Activated CD8-positive, alpha-beta memory T cell treated with anti-CD3 and anti-CD28 coated beads for 1 hour (primary cell): ENCODE measurements around the gene CRIM1.

Experiments
- DNase-seq, 2 donors: peaks; one replicate each; pipeline ENCODE4 v3.0.0-alpha.2; 2020; ENCODE audit warnings: low read depth in 1 of 2; ENCODE audit errors: extremely low read depth in 1 of 2

CRIM1 gene

DNA sequence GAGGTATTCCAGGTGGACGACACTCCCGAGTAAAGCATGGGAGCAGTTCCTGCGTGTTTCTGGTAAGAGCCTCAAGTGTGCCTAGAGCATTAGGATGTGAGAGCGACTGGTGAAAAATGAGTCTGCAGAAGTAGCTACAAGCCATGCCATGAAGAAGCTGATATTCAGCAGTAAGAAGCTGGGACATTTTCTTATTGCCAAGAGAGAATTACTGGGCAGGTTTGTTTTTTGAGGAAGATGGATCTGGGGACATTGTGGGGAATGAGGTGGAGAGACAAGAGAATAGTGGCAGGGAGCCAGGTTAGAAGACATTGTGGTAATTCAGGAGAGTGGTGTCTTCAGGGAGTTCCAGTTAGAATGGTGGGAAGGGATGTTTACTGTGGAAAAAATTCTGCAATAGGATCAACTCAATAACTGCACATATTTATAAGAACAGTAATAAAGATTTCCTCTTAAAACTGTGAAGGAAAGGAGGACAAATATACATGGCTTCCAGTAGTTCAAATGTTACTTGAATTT lies 38.2 kb downstream of the CRIM1 start:
- DNase-seq: no peak

DNA sequence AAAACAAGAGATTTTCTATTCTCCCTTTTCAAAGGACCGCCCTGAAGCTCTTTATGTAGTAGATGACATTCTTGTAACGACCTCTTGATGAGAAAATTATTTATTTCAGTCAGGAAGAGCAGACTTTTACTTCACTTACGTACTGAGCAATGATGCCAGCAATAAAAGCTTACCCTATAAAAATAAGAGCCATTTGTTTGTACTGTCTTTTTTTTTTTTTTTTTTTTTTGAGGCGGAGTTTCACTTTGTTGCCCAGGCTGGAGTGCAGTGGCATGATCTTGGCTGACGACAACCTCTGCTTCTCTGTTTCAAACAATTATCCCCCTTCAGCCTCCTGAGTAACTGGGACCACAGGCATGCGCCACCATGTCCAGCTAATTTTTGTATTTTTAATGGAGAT lies 39.2 kb downstream of the CRIM1 start:
- DNase-seq: no peak

DNA sequence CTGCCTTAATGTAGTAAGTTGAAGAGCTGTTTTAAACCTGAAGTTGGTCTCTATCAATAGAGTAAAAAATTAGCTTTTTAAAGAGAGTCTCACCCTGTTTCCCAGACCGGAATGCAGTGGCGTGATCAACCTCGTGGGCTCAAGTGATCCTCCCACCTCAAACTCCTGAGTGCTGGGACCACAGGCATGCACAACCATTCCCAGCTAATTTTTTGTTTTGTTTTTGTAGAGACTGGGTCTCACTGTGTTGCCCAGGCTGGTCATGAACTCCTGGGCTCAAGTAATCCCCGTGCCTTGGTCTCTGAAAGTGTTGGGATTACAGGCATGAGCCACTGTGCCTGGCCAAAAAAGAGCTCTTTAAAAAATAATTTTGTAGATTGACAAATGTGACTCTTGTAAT lies 40.3 kb downstream of the CRIM1 start:
- DNase-seq: no peak

DNA sequence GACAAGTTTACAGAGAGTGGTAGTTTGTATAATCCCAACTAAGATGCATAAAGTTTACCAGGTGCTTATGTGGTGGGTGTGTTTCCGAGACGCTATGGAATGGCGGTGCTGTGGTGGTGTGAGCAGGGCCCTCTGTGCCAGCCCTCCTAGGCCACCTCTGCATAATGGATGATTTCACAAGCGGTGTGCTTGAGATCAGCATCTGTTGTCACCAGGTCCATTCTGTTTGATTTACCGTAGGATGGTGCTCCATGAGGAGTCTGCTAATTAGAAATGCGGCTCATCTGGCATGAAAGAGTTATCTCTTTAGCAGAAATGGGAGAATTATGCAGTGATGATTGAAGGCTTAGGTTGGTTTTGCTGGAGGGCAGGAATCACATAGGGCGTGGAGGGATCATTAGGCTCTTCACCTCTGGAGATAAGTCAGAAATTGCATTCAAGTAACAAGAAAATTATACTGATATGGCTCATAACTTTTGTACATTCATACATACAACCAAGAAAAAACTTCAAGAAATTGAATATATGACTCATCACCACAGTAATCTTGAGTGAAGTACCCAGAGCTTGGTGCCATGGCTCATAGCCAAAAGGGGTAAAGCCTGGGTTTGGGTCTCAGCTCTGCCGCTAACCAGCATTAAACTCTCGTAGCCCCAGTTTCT lies 41.4 kb downstream of the CRIM1 start:
- no peak for DNase-seq

DNA sequence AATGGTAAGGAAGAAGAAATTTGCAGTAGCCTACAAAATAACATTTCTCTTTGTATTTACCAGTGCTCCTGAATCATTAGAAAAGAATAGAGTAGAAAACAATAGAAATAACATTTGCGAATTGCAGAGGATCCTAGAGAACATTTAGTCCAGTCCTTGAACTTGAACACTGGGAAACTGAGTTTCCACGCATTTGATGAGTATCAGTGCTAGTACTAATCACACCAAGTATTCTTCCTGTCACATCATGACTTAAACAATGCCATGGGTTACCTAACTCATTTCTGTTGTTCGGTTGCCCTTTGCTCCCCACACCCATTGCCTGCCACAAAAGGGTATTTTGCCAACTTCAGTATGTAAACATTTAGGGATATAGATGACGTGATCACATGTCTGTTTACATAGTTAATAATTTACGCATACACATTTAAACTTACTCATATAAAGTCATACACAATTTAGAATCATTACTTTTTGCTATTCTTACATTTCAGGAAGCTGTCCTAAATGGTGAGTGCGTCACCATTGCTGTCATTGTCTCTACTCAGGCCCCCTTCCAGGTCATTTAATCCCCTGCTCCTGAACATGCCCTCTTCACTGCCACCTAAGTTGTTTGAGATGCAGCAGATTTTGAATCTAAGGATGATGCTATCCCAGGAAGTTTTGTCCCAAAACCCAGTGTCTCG lies 42.3 kb downstream of the CRIM1 start:
- DNase-seq: no peak

DNA sequence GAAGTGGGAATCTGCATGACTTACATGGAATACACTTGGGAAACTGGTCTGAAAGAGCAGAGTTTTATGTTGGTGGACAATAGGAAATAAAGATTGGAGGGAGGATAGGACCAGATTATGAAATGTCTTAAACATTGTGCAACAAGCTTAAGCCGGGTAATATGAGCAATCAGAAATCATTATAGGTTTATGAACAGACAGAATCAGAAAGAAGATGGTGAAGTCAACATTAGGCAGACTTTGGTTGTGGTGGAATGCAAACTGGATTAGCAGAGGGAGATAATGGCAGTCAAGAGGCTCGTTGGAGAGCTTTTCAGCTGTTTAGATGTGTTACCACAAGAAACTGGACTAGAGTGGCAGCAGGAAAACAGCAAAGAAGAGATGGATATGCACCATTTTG lies 43.5 kb downstream of the CRIM1 start:
- no peak for DNase-seq

DNA sequence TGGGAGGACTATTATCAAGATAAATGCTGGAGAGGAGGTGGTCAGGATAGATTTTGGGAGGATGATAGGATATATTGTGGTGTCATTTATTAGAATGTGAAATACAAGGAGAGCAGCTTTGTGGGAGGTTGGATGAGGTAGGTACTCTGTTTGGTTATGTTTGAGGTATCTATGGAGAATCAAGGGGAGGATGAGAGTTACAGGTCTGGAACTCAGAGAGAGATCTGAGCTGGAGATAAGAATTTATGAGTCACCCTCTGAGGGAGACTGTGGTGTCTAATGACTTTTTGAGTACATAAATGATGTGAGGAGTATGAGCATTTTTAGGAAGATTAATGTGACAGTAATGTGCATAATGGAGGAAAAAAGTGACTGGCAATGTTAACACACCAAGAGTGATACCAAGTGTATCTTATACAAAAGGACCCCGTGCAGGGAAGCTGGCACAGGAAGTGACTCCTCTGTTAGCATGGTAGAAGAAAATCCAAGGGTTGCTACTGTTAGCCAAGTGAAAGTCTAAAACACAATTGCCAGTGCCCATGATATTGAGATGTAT lies 48.2 kb downstream of the CRIM1 start:
- DNase-seq: no peak

DNA sequence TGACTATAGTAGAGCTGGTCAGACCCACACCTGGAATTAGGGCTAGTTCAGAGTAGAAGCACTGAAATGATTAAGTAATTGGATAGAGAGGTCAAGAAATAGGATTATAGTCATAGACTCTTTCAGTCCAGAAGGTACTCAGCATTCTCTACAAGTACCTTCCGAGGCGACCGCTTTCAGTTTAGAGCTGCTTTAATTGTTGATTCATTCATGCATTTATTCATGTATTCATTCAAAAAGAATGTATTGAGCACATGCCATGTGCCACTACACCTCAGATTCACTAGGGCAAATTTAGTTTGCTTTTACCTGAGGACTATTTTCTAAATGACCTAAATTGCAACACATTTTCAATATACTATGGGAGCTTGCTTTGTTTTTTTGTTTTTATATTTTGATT lies 48.7 kb downstream of the CRIM1 start:
- DNase-seq: no peak

DNA sequence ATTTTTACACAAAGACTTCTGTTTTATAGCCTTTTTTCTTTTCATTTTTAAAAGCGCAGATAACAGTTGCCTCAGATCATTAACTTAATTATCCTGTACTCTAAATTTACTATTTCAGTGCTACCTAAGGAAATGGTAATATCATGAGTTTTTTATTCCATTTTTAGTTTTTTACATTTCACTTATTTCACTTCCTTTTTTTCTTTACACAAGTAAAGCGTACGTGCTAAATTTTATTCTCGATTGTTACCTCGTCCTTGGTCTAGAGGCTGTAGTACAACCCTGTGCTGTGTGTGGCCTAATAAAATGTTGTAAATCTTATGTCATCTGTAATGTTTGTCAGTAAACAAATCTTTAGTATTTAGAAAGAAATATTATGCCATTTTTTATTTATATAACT lies 49.2 kb downstream of the CRIM1 start:
- DNase-seq: no peak

DNA sequence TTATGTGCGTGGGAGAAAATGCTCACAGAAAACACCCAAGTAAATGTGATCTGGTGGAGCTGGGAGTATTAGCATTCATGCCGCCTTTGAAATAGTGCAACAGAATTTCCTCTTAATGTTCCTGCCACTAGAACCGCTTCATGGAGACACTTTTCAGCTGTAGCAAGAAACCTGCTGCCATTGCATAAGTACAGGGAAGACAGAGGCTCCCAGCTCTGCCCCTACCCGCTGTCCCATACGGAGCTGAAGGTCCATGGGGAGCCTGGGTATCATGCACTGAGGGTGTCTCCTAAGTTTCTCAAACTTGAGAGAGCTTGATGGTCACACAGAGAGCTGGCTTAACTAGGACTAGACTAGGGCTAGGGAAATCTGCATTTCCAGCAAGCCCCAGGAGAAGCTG lies 49.6 kb downstream of the CRIM1 start:
- no peak for DNase-seq

DNA sequence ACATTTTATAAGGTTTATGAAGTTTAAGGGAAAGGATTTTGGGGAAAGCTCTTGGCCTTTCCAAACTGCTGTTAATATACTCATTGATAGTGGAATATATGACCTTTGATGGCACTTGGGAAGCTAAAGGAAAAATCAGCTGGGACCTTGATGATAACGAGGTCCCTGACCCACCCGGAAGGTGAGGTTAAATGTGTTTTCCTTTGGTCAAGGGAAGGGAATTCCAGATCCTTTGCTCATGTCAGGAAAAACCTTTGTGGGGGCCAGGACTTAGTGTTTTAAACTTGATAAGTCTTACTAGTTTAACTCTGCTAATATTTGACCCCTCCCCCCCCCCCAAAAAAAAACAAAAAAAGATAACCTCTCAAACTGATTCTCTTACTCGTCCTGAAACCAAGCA lies 50.7 kb downstream of the CRIM1 start:
- no peak for DNase-seq

DNA sequence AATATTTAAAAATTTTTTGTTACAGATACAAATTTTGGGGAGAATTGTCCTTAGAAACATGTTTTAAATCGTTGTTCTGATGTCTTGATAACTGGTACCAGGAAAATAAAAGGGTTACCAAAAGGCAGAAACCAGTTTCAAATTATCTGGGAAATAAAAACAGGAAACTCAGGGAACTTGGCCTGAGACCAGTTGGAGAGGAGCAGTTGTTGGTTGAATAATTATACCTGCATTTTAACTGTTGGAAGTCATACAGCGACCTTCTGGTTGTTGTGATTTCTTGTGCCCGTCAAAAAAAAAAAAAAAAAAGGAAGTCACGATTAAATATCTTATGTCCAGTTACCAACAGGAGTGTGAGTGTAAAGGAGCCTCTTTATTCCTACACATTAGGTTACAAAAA lies 51.8 kb downstream of the CRIM1 start:
- no peak for DNase-seq

DNA sequence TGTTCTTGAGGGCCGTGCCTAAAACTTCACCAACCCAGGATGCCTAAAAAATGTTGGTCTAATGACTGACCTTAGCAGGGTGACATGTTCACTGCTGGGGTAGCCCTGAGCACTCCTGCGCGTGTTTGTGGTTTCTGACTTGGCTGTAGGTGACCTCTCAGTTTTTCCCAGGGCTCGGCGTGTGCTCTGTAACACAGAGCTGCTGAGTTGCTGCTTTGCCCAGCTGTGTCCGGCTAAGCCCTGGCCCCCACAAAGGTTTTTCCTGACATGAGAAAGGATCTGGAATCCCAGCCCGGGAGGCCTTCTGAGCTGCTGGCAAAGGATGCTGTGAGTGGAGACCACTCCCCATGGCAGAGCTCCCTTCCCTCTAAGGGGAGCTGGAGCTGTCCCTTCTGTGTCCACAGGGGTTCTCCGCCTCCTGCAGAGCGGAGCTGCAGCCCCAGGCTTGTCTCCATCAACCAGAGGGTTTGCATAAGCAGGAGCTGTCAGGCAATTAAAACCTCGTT lies 52.7 kb downstream of the CRIM1 start:
- no peak for DNase-seq

DNA sequence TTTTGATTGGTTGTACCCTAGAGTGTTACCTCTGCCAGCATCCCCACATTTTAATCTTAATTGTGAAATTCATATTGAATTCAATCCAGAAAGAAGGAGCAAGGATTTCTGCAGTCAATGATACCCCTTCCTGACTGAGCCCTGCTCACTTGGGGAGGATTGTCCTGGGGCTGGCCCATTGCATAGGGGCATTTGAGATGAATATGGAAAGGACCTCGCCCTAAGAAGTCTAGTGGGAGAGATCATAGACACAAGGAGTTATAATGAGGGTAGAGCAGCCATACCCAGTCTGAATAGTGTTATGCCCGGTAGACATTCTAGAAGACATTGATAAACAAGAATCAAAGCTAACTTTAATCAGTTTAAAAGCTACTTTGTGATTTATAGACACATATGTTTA lies 53.8 kb downstream of the CRIM1 start:
- DNase-seq: no peak

DNA sequence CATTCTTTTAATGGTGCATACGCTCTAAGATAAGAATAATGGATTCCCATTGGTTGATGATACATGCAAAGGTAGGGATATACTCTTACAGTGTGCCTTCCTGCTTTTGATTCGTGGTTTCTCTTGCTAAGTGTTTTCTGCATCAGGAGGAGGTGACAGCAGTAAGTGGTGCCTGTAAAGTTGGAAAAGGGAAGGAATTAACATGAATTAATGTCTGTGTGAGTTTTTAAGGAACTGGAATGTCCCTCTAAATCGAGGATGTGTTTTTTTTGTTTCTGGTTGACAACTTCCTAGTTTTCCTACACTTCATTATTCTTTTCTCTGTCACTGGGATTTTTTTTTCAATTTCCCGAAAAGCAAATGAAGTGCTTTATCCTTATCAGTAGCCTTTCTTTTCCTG lies 54.4 kb downstream of the CRIM1 start:
- no peak for DNase-seq

DNA sequence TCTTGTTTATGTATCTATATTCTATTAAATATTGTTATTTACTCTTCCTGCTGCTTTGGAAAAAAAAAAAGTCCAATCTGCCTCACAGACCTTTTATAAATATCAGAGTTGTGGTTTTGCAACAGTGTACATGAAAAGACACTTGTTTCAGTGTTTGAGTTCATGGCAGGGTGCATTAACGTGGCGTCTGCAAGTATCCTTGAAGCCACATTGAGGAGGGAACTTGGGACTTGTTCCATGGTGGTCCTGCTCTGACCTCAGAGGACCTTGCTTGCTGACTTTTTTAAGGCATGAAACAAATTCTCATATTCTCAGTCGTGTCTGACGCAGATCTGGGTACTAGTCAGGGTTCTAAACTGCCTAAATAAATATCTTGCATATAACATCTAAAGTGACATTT lies 55.1 kb downstream of the CRIM1 start:
- DNase-seq: no peak

DNA sequence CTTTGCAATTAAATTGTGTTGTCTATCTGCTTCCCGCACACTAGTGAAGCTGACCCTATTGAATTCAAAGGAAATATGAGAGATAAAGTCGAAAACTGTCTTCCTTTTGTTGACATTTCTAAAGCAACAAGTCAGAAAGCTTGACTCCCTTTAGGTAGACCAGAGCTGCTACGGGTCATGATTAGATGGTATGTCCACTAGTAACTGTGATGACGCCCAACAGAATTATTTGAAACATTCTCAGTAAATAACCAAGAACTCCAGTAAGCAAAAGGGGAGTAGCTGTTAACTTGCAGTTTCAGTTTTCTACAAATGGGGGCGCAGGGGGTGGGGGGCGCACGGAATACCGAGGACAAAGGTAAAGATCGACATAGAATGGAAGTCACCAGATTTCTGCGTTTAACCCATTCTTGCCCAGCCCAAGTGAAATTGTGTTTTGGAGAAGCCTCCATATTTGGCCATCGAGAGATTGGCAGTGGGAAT lies 56.4 kb downstream of the CRIM1 start:
- no peak for DNase-seq

DNA sequence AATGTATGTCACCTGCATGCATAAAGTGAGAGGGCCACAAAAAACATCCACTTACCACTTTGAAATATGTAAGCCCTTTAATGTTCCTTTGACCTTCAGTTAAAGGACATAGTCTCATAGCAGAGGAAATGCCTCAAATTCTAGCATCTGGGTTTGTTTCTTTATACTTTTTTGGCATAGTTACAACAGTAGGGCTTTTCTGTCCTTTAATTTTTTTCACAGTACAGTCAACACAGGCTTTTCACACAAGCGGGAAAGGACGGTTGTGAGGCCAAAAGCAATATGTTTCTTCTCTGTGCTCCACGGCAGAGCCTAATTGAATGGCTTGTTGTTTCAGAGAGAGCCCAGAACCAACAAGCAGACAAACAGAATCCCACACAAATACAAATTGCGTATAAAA lies 57.6 kb downstream of the CRIM1 start:
- no peak for DNase-seq

DNA sequence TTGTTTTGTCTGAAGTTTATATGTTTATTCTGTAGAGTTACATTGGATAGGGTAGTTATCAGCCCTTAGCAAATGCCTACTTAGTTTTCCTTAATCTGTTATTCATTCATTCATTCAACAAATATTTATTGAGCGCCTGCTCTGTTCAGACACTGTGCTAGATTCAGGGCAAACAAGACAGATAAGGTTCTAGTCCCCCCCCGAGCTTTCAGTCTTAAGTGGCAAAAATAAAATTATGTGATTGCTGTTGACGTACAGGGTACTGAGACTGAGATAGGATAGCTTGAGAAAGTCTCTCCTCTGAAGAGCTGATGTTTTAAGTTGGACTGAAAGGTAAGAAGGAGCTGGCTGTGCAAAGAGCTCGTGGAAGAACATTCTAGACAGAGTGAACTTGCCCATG lies 58.7 kb downstream of the CRIM1 start:
- no peak for DNase-seq

DNA sequence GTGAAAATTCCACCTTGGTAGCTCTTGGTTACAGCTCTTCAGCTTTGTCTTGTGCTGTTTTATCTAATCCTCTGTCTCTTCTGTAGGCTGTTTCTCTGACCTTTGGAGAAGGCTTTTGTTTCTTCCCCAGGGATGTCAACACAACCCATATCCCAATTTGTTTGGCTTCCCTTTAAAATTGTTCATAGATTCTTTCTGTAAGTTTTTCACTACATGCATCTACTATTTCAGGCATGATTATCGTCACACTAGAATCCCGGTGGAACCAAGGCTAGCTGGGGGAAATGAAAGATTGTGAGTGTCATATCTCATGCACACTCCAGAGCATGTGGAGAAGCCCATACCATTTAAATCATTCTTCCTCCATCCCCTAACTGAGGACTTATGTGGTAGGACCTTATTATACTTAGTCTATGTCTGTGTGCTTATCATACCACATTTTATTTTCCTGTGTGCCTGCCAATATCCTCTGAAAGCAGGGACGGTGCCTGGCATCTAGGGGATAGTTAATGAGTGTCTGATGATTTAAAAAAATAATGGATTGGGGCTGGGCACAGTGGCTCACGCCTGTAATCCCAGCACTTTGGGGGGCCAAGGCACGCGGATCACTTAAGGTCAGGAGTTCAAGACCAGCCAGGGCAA lies 59.9 kb downstream of the CRIM1 start:
- no peak for DNase-seq

DNA sequence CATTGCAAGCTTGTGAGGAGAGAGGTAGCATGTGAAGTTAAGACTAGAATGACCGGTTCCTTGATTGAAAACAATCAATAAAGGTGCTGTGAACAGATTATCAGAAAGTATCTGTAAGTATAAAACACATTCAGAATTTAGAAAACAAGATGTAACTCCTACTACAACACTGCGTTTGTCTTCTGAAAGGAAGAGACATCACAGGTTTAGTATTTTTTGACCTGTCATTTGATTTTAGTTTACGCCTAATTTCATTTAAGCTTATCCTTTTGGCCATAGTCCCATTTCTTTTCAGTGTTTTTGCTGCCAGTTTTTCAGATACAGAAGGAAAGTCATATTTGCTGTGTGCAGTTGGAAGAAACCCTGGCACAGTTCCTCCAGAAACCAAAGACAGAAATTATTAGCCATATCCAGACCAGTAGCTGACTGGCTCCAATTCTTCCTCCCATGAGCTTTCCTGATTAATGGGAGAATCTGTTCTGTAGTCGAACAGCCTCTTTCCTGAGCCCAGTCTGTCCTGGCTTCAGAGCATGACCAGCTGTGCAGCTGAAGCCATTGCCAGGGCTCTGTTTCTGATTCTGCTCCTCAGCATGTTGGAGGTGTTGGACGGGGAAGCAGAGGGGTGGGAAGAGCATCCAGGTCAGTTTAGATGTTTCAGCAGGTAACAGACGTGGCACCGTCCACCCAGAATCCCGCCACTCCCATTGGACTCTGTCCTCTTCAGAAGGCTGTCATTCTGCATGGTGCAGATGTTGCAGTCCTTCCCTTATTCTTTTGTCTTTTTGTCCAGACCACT lies 61.0 kb downstream of the CRIM1 start:
- no peak for DNase-seq
